Esophagus muscularis mucosa (tissue), 3 donors: ENCODE measurements around the gene EDEM3.

Experiments used
- EP300 ChIP-seq: sonication (generic); formaldehyde crosslinking; IDR thresholded peaks from one replicate; pipeline ENCODE4 v1.6.1; 2017; ENCODE audit warnings: antibody characterized with exemption
- POLR2A ChIP-seq: fragments of 450-650 bp; IDR thresholded peaks from one replicate; pipeline ENCODE4 v1.6.1; 2017; ENCODE audit warnings: antibody characterized with exemption, moderate library complexity, mild to moderate bottlenecking, low read depth
- POLR2AphosphoS5 ChIP-seq, 2 donors: sonication (generic); formaldehyde crosslinking; IDR thresholded peaks; one replicate each; pipeline ENCODE4 v1.6.1; 2017; ENCODE audit warnings: antibody characterized with exemption in 2 of 2

DNA sequence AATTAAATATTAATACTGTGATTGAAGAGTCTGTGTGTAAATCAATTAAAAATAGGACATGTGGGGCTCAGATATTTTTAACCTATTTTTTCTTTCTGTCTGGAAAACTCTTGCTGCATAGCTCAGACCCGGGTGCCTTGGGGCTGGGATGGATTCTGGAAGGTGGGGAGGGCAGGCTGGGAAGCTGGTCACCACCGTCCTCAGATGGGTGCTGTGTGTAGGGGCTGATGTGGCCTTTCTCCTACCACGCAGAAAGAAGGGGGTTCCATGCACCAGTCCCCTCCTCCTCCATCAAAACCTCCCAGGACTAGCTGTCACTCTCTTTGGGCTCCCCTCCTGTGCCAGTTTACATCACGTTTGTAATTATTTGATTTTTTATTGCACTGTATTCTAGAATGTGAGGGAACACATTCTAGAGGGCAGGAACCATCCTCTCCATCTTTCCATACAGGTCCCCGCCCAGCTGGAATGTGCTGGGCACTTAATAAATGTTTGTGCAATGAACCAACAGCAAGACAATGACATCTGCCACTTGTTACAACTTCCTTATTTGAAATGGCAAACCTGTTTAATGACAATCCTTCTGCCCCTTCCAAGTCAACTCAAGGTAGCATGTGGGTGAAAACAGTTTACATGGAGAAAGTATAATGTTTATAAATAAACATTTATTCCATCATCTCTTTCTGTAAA is 104.3 kb downstream of the EDEM3 start:
- TF ChIP-seq POLR2AphosphoS5 (IDR thresholded peaks at IDR 0.05) (no peak), POLR2A (no peak), EP300 (no peak)
